ENCODE data around the gene SEMA6B.

Gene SEMA6B

GRCh38 chr19:4591320-4591719 is 31.8 kb upstream of the SEMA6B start:
- no peaks in the 10 kb centered on the region for H3K79me1 ChIP-seq (ENCODE audit: low read length)
- H3K27ac ChIP-seq (ENCODE audit: low read depth, low read length): no peak overlapping the region
- no peak overlapping the region for H2BK5ac ChIP-seq (ENCODE audit: low read depth, low read length, poor library complexity)
- no peak overlapping the region for H3K23ac ChIP-seq (ENCODE audit: low read length)
- no peaks in the 10 kb centered on the region for H3K9me3 ChIP-seq (ENCODE audit: insufficient read depth, low read depth, low read length)
- no peak overlapping the region for H3K14ac ChIP-seq (ENCODE audit: low read length)
- no peak overlapping the region for H3K9ac ChIP-seq (ENCODE audit: low read length)
- WGBS (ENCODE audit: extremely low coverage, insufficient coverage, insufficient read length): no CpG with 5 or more reads among the region's 6 CpGs
- no peak overlapping the region for H4K91ac ChIP-seq (ENCODE audit: low read depth, low read length)
- no peak overlapping the region for H3K18ac ChIP-seq (ENCODE audit: low read length)
- no peak overlapping the region for H2AFZ ChIP-seq (ENCODE audit: insufficient read depth, low read length, poor library complexity)
- H2BK120ac ChIP-seq (ENCODE audit: insufficient read depth, low read length, poor library complexity): no peak overlapping the region
- no peak overlapping the region for H3K4ac ChIP-seq (ENCODE audit: low read depth, low read length)
- DNase-seq: no peak
- H3K79me2 ChIP-seq (ENCODE audit: control insufficient read depth, insufficient read depth, low read length, poor library complexity): no peaks in the 10 kb centered on the region
- no peak overlapping the region for H2AK5ac ChIP-seq (ENCODE audit: low read length)
- H3K27me3 ChIP-seq (ENCODE audit: insufficient read depth, low read length): no peaks in the 10 kb centered on the region
- no peaks in the 10 kb centered on the region for H3K36me3 ChIP-seq (ENCODE audit: control insufficient read depth in 1 of 2, insufficient read depth in 2 of 2, low read length in 2 of 2)
- no peaks in the 10 kb centered on the region for H3K4me1 ChIP-seq (ENCODE audit: control insufficient read depth in 1 of 2, insufficient read depth in 2 of 2, low read length in 2 of 2)
- no peak overlapping the region for H4K8ac ChIP-seq (ENCODE audit: low read depth, low read length)
- H3K4me3 ChIP-seq (ENCODE audit: low read depth, low read length): no peak overlapping the region
- H2BK12ac ChIP-seq (ENCODE audit: low read length): no peak overlapping the region
- no peak overlapping the region for H3K4me2 ChIP-seq (ENCODE audit: low read length)
- H4K12ac ChIP-seq (ENCODE audit: low read depth, low read length): no peak overlapping the region

- H3K9me3 ChIP-seq (ENCODE audit: insufficient read depth, low read depth, low read length): no peaks in the 10 kb centered on the region
- H4K12ac ChIP-seq (ENCODE audit: low read depth, low read length): no peak overlapping the region
- no peak overlapping the region for H2BK12ac ChIP-seq (ENCODE audit: low read length)
- no peaks in the 10 kb centered on the region for H3K27me3 ChIP-seq (ENCODE audit: insufficient read depth, low read length)
- no peak overlapping the region for H4K8ac ChIP-seq (ENCODE audit: low read depth, low read length)
- no peak overlapping the region for H3K9ac ChIP-seq (ENCODE audit: low read length)
- no peak overlapping the region for H2BK120ac ChIP-seq (ENCODE audit: insufficient read depth, low read length, poor library complexity)
- no peak overlapping the region for H3K18ac ChIP-seq (ENCODE audit: low read length)
- H3K23ac ChIP-seq (ENCODE audit: low read length): no peak overlapping the region
- no peak overlapping the region for H3K4ac ChIP-seq (ENCODE audit: low read depth, low read length)
- H3K27ac ChIP-seq (ENCODE audit: low read depth, low read length): no peak overlapping the region
- no CpG with 5 or more reads among the region's 9 CpGs for WGBS (ENCODE audit: extremely low coverage, insufficient coverage, insufficient read length)
- H3K79me2 ChIP-seq (ENCODE audit: control insufficient read depth, insufficient read depth, low read length, poor library complexity): no peaks in the 10 kb centered on the region
- H3K4me1 ChIP-seq (ENCODE audit: control insufficient read depth in 1 of 2, insufficient read depth in 2 of 2, low read length in 2 of 2): no peaks in the 10 kb centered on the region
- no peaks in the 10 kb centered on the region for H3K79me1 ChIP-seq (ENCODE audit: low read length)
- no peak overlapping the region for H3K4me2 ChIP-seq (ENCODE audit: low read length)
- H3K36me3 ChIP-seq (ENCODE audit: control insufficient read depth in 1 of 2, insufficient read depth in 2 of 2, low read length in 2 of 2): no peaks in the 10 kb centered on the region
- H3K4me3 ChIP-seq (ENCODE audit: low read depth, low read length): no peak overlapping the region
- no peak overlapping the region for H2BK5ac ChIP-seq (ENCODE audit: low read depth, low read length, poor library complexity)
- no peak overlapping the region for H2AK5ac ChIP-seq (ENCODE audit: low read length)
- no peak overlapping the region for H4K91ac ChIP-seq (ENCODE audit: low read depth, low read length)
- H3K14ac ChIP-seq (ENCODE audit: low read length): no peak overlapping the region
- H2AFZ ChIP-seq (ENCODE audit: insufficient read depth, low read length, poor library complexity): no peak overlapping the region
- peak in 1 of 2 donors; percentile 39 for DNase-seq
These were observed 31.1 kb upstream of the SEMA6B start for GRCh38 chr19:4590559-4590958.

DNA sequence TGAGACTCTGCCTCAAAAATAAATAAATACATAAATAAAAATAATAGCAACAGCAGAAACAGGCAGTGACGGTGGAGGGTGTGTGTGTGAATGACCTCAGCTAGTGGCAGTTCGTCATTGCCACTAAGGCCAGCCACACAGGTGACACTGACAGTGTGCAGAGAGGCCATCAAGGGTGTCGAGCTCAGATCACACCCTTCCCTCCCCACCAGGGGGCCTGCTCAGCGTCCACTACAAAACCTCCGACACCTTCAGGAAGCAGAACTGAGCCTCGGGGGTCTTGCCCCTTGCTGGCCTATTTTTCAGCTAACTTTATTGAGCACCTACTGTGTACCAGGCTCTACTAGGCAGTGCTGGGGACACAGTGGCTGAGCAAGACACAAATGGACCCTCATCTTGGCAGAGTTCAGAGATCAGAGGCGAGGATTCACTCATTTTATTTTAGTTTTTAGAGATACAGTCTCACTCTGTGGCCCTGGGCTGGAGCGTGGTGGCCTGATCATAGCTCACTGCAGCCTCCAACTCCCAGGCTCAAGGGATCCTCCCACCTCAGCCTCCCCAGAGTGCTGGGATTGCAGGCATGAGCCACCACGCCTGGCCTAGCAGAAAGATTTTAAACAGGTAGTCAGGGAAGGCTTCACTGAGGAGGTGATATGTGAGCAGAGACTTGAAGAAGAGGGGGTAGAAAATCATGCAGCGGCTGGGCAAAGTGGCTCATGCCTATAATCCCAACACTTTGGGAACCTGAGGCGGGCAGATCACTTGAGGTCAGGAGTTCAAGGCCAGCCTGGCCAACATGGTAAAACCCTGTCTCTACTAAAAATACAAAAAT is 30.3 kb upstream of the SEMA6B start:
- H2BK12ac ChIP-seq (ENCODE audit: low read length): no peak overlapping the region
- no peak overlapping the region for H4K12ac ChIP-seq (ENCODE audit: low read depth, low read length)
- H3K14ac ChIP-seq (ENCODE audit: low read length): no peak overlapping the region
- no peak overlapping the region for H3K4me2 ChIP-seq (ENCODE audit: low read length)
- peaks cover 3% of the 10 kb centered on the region for H3K27me3 ChIP-seq (ENCODE audit: insufficient read depth, low read length)
- peak in 1 of 2 donors; percentile 45 for DNase-seq
- H2BK120ac ChIP-seq (ENCODE audit: insufficient read depth, low read length, poor library complexity): no peak overlapping the region
- no peak overlapping the region for H2AFZ ChIP-seq (ENCODE audit: insufficient read depth, low read length, poor library complexity)
- H3K9ac ChIP-seq (ENCODE audit: low read length): no peak overlapping the region
- no peak overlapping the region for H4K91ac ChIP-seq (ENCODE audit: low read depth, low read length)
- no peaks in the 10 kb centered on the region for H3K79me2 ChIP-seq (ENCODE audit: control insufficient read depth, insufficient read depth, low read length, poor library complexity)
- no CpG with 5 or more reads among the region's 11 CpGs for WGBS (ENCODE audit: extremely low coverage, insufficient coverage, insufficient read length)
- H3K4me3 ChIP-seq (ENCODE audit: low read depth, low read length): no peak overlapping the region
- H3K79me1 ChIP-seq (ENCODE audit: low read length): no peaks in the 10 kb centered on the region
- H3K4ac ChIP-seq (ENCODE audit: low read depth, low read length): no peak overlapping the region
- H3K4me1 ChIP-seq (ENCODE audit: control insufficient read depth in 1 of 2, insufficient read depth in 2 of 2, low read length in 2 of 2): no peaks in the 10 kb centered on the region
- no peak overlapping the region for H3K23ac ChIP-seq (ENCODE audit: low read length)
- H3K36me3 ChIP-seq (ENCODE audit: control insufficient read depth in 1 of 2, insufficient read depth in 2 of 2, low read length in 2 of 2): no peaks in the 10 kb centered on the region
- H3K9me3 ChIP-seq (ENCODE audit: insufficient read depth, low read depth, low read length): no peaks in the 10 kb centered on the region
- no peak overlapping the region for H4K8ac ChIP-seq (ENCODE audit: low read depth, low read length)
- no peak overlapping the region for H2BK5ac ChIP-seq (ENCODE audit: low read depth, low read length, poor library complexity)
- no peak overlapping the region for H3K27ac ChIP-seq (ENCODE audit: low read depth, low read length)
- no peak overlapping the region for H3K18ac ChIP-seq (ENCODE audit: low read length)
- no peak overlapping the region for H2AK5ac ChIP-seq (ENCODE audit: low read length)

DNA sequence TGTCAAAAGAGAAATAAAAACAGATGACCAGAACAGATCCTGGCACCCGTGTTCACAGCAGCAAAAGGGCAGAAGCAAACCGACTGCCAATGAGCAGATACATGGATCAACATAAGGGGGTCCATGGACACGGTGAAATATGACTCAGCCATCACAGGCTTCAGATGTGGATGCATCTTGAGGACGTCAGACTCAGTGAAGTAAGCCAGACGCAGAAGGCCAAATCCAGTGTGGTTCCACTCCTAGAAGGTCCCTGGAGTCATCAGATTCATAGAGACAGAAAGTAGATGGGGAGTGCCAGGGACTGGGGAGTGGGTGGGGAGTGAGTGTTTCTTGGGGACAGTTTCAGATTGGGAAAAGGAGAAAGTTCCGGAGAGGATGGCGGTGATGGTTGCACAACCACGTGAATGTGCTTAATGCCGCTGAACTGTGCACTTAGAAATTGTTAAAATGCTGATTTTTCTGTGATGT is 28.8 kb upstream of the SEMA6B start:
- Histone ChIP-seq H3K18ac (ENCODE audit: low read length) (no peak overlapping the region), H3K4me1 (ENCODE audit: control insufficient read depth in 1 of 2, insufficient read depth in 2 of 2, low read length in 2 of 2) (peaks cover 4 to 7% of the 10 kb centered on the region in 2 experiments), H3K4me2 (ENCODE audit: low read length) (no peak overlapping the region), H2BK12ac (ENCODE audit: low read length) (no peak overlapping the region), H3K79me2 (ENCODE audit: control insufficient read depth, insufficient read depth, low read length, poor library complexity) (no peaks in the 10 kb centered on the region), H3K9me3 (ENCODE audit: insufficient read depth, low read depth, low read length) (no peaks in the 10 kb centered on the region), H3K4ac (ENCODE audit: low read depth, low read length) (no peak overlapping the region), H4K91ac (ENCODE audit: low read depth, low read length) (no peak overlapping the region), H3K4me3 (ENCODE audit: low read depth, low read length) (no peak overlapping the region), H3K9ac (ENCODE audit: low read length) (no peak overlapping the region), H3K23ac (ENCODE audit: low read length) (no peak overlapping the region), H2AFZ (ENCODE audit: insufficient read depth, low read length, poor library complexity) (no peak overlapping the region), H2BK120ac (ENCODE audit: insufficient read depth, low read length, poor library complexity) (no peak overlapping the region), H2BK5ac (ENCODE audit: low read depth, low read length, poor library complexity) (no peak overlapping the region), H4K8ac (ENCODE audit: low read depth, low read length) (no peak overlapping the region), H3K14ac (ENCODE audit: low read length) (no peak overlapping the region), H2AK5ac (ENCODE audit: low read length) (no peak overlapping the region), H3K79me1 (ENCODE audit: low read length) (no peaks in the 10 kb centered on the region), H3K27me3 (ENCODE audit: insufficient read depth, low read length) (peaks cover 9% of the 10 kb centered on the region), H3K36me3 (ENCODE audit: control insufficient read depth in 1 of 2, insufficient read depth in 2 of 2, low read length in 2 of 2) (no peaks in the 10 kb centered on the region), H3K27ac (ENCODE audit: low read depth, low read length) (no peak overlapping the region), H4K12ac (ENCODE audit: low read depth, low read length) (no peak overlapping the region)
- DNase-seq: peak in 1 of 2 donors; percentile 50
- WGBS (ENCODE audit: extremely low coverage, insufficient coverage, insufficient read length): no CpG with 5 or more reads among the region's 9 CpGs
